A673 (cell line): ENCODE results near the gene MAGIX. TPM values are rescaled to one million over a fixed set of nuclear protein-coding genes. Genes with fewer than 3 reads are reported as not detected.

Experiments
- BruUV-seq: library from RNA; stranded (reverse); fragments of 400-500 nt; replicated peaks from 2 replicates; lab custom pipeline; 2021; lab: Mats Ljungman, UMichigan
- CTCF ChIA-PET: fragments of 300-600 bp; sonication (Branson Sonifier 250); formaldehyde crosslinking; loops from one replicate; lab custom pipeline; 2022; ENCODE audit warnings: antibody characterized with exemption; lab: Charles Lee
- POLR2A ChIA-PET: fragments of 300-600 bp; sonication (Branson Sonifier 250); formaldehyde crosslinking; loops from one replicate; lab custom pipeline; 2022; ENCODE audit warnings: antibody characterized with exemption; ENCODE audit not compliant: low non-redundant PET; lab: Charles Lee
- DNase-seq: peaks from one replicate; pipeline ENCODE4 v3.0.0-alpha.2; 2015; ENCODE audit warnings: low spot score
- H3K27ac ChIP-seq: fragments of 200-600 bp; sonication (generic); 2 replicates; pipeline ENCODE4 v1.5.1; 2016; ENCODE audit warnings: mixed run types, low read depth, mild to moderate bottlenecking, mixed read lengths, antibody characterized with exemption, low read length; ENCODE audit not compliant: poor library complexity, severe bottlenecking
- H3K27me3 ChIP-seq: fragments of 200-600 bp; sonication (generic); replicated peaks from 2 replicates; pipeline ENCODE4 v1.6.1; 2017; ENCODE audit warnings: mixed run types, low read depth, mild to moderate bottlenecking, mixed read lengths, antibody characterized with exemption, low read length; ENCODE audit not compliant: insufficient read depth, poor library complexity
- H3K36me3 ChIP-seq: fragments of 200-600 bp; sonication (generic); 2 replicates; pipeline ENCODE4 v1.6.1; 2016; ENCODE audit warnings: mixed run types, mild to moderate bottlenecking, mixed read lengths, antibody characterized with exemption, low read length; ENCODE audit not compliant: insufficient read depth, poor library complexity, severe bottlenecking
- H3K4me1 ChIP-seq: fragments of 200-600 bp; sonication (generic); 2 replicates; pipeline ENCODE4 v1.6.1; 2017; ENCODE audit warnings: mixed run types, mild to moderate bottlenecking, mixed read lengths, antibody characterized with exemption, low read length; ENCODE audit not compliant: insufficient read depth, poor library complexity, severe bottlenecking
- H3K4me3 ChIP-seq: fragments of 200-600 bp; sonication (generic); 2 replicates; pipeline ENCODE4 v1.5.1; 2016; ENCODE audit warnings: low read depth, mixed run types, mild to moderate bottlenecking, mixed read lengths, low read length; ENCODE audit not compliant: poor library complexity, severe bottlenecking
- H3K9me3 ChIP-seq: fragments of 200-600 bp; sonication (generic); 2 replicates; pipeline ENCODE4 v1.6.1; 2016; ENCODE audit warnings: mixed run types, low read depth, mild to moderate bottlenecking, mixed read lengths, antibody characterized with exemption, low read length; ENCODE audit not compliant: poor library complexity, severe bottlenecking
- EZH2 ChIP-seq: fragments of 200-600 bp; sonication (generic); IDR thresholded peaks from 2 replicates; pipeline ENCODE4 v1.6.1; 2017; ENCODE audit warnings: borderline replicate concordance, low read depth, mild to moderate bottlenecking, mixed read lengths, antibody characterized with exemption, low read length; ENCODE audit not compliant: poor library complexity, severe bottlenecking
- intact Hi-C: fragments of 100-400 bp; cut with micrococcal nuclease; formaldehyde crosslinking; loops from one replicate; pipeline ENCODE4 v1.10.0; 2022; ENCODE audit not compliant: unreplicated experiment
- total RNA-seq: library from RNA; stranded (reverse); gene quantifications from 2 replicates; pipeline ENCODE4 v1.2.3, GENCODE V29; 2021
- TF ChIP-seq, protein P1 (sequence below): fragments of 300-800, 200-600 bp; sonication (generic); conservative IDR thresholded peaks from 2 replicates; pipeline ENCODE4 v1.5.1; 2017; ENCODE audit warnings: low read depth, mild to moderate bottlenecking, antibody characterized with exemption, low read length, moderate library complexity, mixed read lengths

Gene MAGIX
- total RNA-seq, 1 experiment from 2014 or later: 1.1 TPM

DNA sequence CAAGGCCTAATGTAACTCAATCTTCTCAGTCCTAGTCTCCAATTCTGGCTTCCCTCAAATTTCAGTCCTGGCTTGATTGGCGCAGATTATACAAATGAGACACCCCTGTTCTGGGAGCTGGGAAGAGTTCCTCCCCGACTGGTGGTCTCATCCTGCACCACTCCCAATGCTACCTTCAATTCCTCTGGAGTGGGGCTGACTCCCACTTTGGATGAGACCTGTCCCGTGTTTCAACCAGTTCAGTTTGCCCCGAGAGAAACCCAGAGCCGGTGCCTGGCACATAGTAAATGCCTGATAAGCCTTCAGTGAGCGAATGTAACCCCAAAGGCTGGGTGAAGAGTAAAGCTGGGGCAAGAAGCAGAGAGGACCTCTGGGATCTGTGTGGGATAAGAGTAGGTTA lies 41.5 kb downstream of the MAGIX start:
- no peaks in the 10 kb centered on the region for H3K36me3 ChIP-seq
- TF ChIP-seq, protein P1, sequence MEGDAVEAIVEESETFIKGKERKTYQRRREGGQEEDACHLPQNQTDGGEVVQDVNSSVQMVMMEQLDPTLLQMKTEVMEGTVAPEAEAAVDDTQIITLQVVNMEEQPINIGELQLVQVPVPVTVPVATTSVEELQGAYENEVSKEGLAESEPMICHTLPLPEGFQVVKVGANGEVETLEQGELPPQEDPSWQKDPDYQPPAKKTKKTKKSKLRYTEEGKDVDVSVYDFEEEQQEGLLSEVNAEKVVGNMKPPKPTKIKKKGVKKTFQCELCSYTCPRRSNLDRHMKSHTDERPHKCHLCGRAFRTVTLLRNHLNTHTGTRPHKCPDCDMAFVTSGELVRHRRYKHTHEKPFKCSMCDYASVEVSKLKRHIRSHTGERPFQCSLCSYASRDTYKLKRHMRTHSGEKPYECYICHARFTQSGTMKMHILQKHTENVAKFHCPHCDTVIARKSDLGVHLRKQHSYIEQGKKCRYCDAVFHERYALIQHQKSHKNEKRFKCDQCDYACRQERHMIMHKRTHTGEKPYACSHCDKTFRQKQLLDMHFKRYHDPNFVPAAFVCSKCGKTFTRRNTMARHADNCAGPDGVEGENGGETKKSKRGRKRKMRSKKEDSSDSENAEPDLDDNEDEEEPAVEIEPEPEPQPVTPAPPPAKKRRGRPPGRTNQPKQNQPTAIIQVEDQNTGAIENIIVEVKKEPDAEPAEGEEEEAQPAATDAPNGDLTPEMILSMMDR: no peak
- TF ChIP-seq EZH2: no peak
- DNase-seq: no peak
- ChIA-PET CTCF (no interaction called here), POLR2A (no interaction called here)
- no peak overlapping the region for H3K27ac ChIP-seq
- intact Hi-C loops: no loop called here
- no peak overlapping the region for H3K4me3 ChIP-seq
- no peaks in the 10 kb centered on the region for H3K9me3 ChIP-seq
- H3K27me3 ChIP-seq: no peaks in the 10 kb centered on the region
- H3K4me1 ChIP-seq: peaks cover under 1% of the 10 kb centered on the region
- BruUV-seq: no TSS peak

DNA sequence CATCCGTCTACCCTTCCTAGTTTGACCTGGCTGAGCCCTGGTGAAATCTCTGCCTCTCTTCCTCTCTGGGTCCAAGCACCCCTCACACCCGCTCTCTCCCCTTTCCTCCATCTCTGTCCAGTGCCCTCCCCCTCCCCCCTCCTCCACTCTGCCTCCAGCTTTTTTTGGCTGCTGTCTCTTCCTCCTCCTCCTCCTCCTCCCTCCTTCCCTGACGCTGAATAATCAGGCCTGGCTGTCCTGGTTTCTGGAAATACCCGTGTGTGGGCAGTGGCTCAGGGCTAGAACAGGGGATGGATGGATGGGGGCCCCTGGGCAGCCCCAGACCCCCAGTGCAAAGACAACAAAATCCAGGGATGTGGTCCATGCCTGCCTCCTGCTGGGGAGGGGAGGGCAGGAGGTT lies 42.2 kb downstream of the MAGIX start:
- Histone ChIP-seq H3K27ac (no peak overlapping the region), H3K4me1 (no peaks in the 10 kb centered on the region), H3K4me3 (no peak overlapping the region), H3K36me3 (no peaks in the 10 kb centered on the region), H3K9me3 (no peaks in the 10 kb centered on the region), H3K27me3 (no peaks in the 10 kb centered on the region)
- CTCF ChIA-PET: no interaction called here
- DNase-seq: no peak
- POLR2A ChIA-PET: no interaction called here
- intact Hi-C loops: no loop called here
- BruUV-seq: no TSS peak
- TF ChIP-seq, protein P1: no peak
- TF ChIP-seq EZH2: no peak

DNA sequence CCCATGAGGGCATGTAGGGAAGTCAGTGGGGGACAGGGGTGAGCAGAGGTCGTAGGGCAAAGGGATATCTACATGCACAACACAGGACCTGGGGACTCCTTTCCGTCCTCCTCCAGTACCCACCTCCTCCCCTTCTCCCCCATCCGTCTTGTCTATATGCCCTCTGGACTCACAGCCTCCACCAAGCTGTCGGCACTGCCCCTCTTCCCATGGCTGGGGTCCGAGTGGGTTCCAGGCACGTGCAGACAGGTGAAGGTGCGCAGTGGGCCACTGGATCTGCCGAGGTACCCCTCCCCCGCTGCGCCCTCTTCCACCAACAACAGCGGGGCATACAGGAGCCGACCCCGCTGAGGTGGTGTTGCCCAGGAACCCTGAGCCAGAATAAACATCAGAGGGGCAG lies 42.9 kb downstream of the MAGIX start:
- POLR2A ChIA-PET: no interaction called here
- no peaks in the 10 kb centered on the region for H3K4me1 ChIP-seq
- no peaks in the 10 kb centered on the region for H3K36me3 ChIP-seq
- CTCF ChIA-PET: no interaction called here
- no peak for TF ChIP-seq EZH2
- TF ChIP-seq, protein P1: no peak
- H3K9me3 ChIP-seq: no peaks in the 10 kb centered on the region
- DNase-seq: no peak
- BruUV-seq: no TSS peak
- intact Hi-C loops: no loop called here
- H3K27me3 ChIP-seq: no peaks in the 10 kb centered on the region
- H3K4me3 ChIP-seq: no peak overlapping the region
- H3K27ac ChIP-seq: no peak overlapping the region
